ENCODE measurements around the gene ADRA2C.

DNA sequence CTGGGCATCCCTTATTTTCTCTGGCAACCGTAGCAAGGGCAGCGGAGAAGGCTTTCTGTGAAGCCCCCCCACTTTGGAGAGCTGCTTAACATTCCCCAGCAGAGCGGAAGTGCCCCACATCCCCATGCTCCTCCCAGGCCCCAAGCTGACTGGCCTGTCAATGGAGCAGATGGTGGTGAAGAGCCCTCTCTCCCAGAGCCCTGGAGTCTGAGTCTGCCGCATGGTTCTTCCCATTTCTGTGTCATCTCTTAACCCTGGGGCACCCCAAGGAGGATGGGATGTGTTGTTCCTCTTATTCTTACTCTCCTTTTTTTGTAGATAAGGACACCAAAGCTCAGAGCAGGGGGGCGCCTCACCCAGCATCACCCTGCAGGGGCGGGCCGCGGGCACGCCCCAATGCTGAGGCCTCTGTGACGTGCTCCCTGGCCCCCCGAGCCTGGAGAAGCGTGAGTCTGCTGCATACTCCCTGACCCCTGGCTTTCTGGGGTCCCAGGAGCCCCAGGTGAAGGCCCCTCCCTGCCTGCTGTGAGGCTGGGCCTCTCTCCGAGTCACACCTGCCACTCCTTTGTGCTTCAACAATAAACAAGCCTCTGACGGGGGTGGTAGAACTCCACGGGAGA, 35.9 kb downstream of the ADRA2C start:
- TF ChIP-seq POLR2AphosphoS5 (IDR thresholded peaks at IDR 0.05): no peak
- TF ChIP-seq, protein P1, sequence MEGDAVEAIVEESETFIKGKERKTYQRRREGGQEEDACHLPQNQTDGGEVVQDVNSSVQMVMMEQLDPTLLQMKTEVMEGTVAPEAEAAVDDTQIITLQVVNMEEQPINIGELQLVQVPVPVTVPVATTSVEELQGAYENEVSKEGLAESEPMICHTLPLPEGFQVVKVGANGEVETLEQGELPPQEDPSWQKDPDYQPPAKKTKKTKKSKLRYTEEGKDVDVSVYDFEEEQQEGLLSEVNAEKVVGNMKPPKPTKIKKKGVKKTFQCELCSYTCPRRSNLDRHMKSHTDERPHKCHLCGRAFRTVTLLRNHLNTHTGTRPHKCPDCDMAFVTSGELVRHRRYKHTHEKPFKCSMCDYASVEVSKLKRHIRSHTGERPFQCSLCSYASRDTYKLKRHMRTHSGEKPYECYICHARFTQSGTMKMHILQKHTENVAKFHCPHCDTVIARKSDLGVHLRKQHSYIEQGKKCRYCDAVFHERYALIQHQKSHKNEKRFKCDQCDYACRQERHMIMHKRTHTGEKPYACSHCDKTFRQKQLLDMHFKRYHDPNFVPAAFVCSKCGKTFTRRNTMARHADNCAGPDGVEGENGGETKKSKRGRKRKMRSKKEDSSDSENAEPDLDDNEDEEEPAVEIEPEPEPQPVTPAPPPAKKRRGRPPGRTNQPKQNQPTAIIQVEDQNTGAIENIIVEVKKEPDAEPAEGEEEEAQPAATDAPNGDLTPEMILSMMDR (IDR thresholded peaks at IDR 0.05): no peak
